Common myeloid progenitor, CD34-positive (primary cell): ENCODE measurements around the gene CACYBP. TPM values are rescaled to one million over a fixed set of nuclear protein-coding genes. Genes with fewer than 3 reads are reported as not detected.

Experiments used
- CTCF ChIA-PET: fragments of 350-600 bp; sonication (Branson Sonifier 250); formaldehyde crosslinking; loops from one replicate; lab custom pipeline; 2021; ENCODE audit warnings: antibody characterized with exemption; lab: Charles Lee
- POLR2A ChIA-PET: fragments of 350-600 bp; sonication (Branson Sonifier 250); formaldehyde crosslinking; loops from one replicate; lab custom pipeline; 2021; ENCODE audit warnings: antibody characterized with exemption; lab: Charles Lee
- DNase-seq, 3 donors: peaks; one replicate each; pipeline versions ENCODE4 v3.0.0 to v3.0.0-alpha.2; 2013
- H3K27ac ChIP-seq, 2 experiments: 1 replicate in 1 of 2; 2 replicates in 1 of 2; pipeline ENCODE4 v1.7.0; 2013; ENCODE audit warnings: inconsistent platforms in 2 of 2, low read length in 2 of 2, mild to moderate bottlenecking in 2 of 2, low read depth in 1 of 2, moderate library complexity in 1 of 2; ENCODE audit not compliant: severe bottlenecking in 2 of 2, insufficient read depth in 1 of 2, poor library complexity in 1 of 2
- H3K27me3 ChIP-seq, 5 experiments: replicated peaks in 2 of 5; 1 replicate in 3 of 5; 2 replicates in 2 of 5; pipeline versions ENCODE4 v1.6.1 to v1.7.0; 2013; ENCODE audit warnings: low read length in 4 of 5, mild to moderate bottlenecking in 2 of 5, moderate library complexity in 2 of 5, inconsistent platforms in 1 of 5; ENCODE audit not compliant: insufficient read depth in 5 of 5, control insufficient read depth in 4 of 5
- H3K36me3 ChIP-seq, 4 experiments: 1 replicate in 2 of 4; 2 replicates in 2 of 4; pipeline versions ENCODE4 v1.6.1 to v1.7.0; 2013; ENCODE audit warnings: low read length in 3 of 4, control low read depth in 1 of 4, mild to moderate bottlenecking in 1 of 4; ENCODE audit not compliant: control insufficient read depth in 4 of 4, insufficient read depth in 4 of 4
- H3K4me1 ChIP-seq, 4 experiments: 1 replicate in 3 of 4; 2 replicates in 1 of 4; pipeline versions ENCODE4 v1.6.1 to v1.7.1; 2013; ENCODE audit warnings: low read length in 3 of 4, mild to moderate bottlenecking in 3 of 4, control low read depth in 1 of 4, inconsistent platforms in 1 of 4, moderate library complexity in 1 of 4; ENCODE audit not compliant: control insufficient read depth in 4 of 4, insufficient read depth in 4 of 4; ENCODE audit errors: control extremely low read depth in 1 of 4
- H3K4me3 ChIP-seq, 7 experiments: 1 replicate in 4 of 7; 2 replicates in 3 of 7; pipeline versions ENCODE4 v1.5.1 to v1.7.0; 2013; ENCODE audit warnings: mild to moderate bottlenecking in 7 of 7, low read length in 6 of 7, moderate library complexity in 6 of 7, inconsistent platforms in 2 of 7, low read depth in 2 of 7, control low read depth in 1 of 7; ENCODE audit not compliant: insufficient read depth in 4 of 7, control insufficient read depth in 1 of 7; ENCODE audit errors: extremely low read depth in 1 of 7
- H3K9me3 ChIP-seq, 5 experiments: 1 replicate in 4 of 5; 2 replicates in 1 of 5; pipeline versions ENCODE4 v1.6.1 to v1.7.1; 2013; ENCODE audit warnings: low read length in 4 of 5, mild to moderate bottlenecking in 2 of 5, inconsistent platforms in 1 of 5, low read depth in 1 of 5, moderate library complexity in 1 of 5; ENCODE audit not compliant: control insufficient read depth in 4 of 5, insufficient read depth in 2 of 5; ENCODE audit errors: control extremely low read depth in 1 of 5
- WGBS: methylation state at CpG from one replicate; pipeline ENCODE4 v1.1.5; 2013; ENCODE audit not compliant: insufficient coverage; 5-methylcytosine and 5-hydroxymethylcytosine counted together
- polyA plus RNA-seq: library from polyadenylated mRNA; unstranded; fragments of 120-200 nt; gene quantifications from one replicate; pipeline ENCODE4 v1.2.1, GENCODE V29; 2013

The CACYBP gene, protein sequence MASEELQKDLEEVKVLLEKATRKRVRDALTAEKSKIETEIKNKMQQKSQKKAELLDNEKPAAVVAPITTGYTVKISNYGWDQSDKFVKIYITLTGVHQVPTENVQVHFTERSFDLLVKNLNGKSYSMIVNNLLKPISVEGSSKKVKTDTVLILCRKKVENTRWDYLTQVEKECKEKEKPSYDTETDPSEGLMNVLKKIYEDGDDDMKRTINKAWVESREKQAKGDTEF
- 89.8 TPM for polyA plus RNA-seq

DNA sequence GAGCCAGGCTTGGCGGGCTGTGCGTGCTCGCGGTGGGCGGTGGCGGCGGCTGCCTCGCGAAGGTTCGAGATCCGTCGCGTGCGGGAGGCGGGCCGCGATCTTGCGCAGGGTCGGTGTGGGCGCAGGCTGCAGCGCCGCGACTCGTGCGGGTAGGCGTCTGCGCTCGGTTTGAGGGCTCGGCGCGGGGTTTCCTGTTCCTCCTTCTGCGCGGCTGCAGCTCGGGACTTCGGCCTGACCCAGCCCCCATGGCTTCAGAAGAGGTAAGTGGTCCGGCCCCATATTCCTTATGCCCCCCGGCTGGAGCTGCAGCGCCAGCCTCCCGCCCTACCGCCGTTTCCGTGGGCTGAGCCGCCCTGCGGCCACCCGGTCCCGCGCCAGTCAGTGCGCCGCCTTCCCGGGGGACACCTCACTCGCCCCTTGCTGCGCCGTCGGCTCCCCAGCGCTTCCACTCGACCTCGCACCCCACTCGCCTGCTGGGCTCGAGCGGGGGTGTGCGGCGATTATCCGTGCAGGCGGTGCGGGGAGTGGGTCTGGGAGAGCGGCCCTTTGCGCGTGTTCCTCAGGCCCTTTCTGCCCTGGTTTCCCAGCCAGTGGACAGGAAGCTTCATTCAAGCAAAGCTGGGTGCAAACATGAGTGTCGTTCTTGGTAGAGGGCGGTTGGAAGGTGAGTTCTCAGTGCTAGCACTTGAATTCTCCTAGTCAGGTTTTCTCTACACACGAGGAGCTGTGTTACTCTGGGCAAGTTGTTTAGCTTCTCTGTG lies at the start of gene CACYBP:
Gene CACYBP (plus strand): TSS at position 12 of the 761 bp plus-strand sequence. CDS start 234 bp downstream, at position 246.
- ChIA-PET POLR2A (interaction anchor here (0.5 to 1.8 kb wide), 5 partner anchors 10 to 988 kb away, joined by 3 to 10 read pairs (median 5); partner anchors contain the start of gene MRPS14), CTCF (interaction anchor here (0.7 to 6.5 kb wide), 10 partner anchors 11 to 231 kb away, joined by 3 to 52 read pairs (median 3); partner anchors contain the start of gene MRPS14)
- H3K36me3 ChIP-seq: peaks cover 0 to 5% (median 2%) of the 10 kb centered on the region in 4 experiments
- peak in 1 of 3 donors; percentile 42 for DNase-seq
- H3K4me1 ChIP-seq: peaks cover 17 to 44% (median 23%) of the 10 kb centered on the region in 4 experiments
- H3K27ac ChIP-seq: peak within 1 kb of the TSS; percentile 100
- peak within 1 kb of the TSS; percentile 87 to 98 (median 94) for H3K4me3 ChIP-seq
- H3K9me3 ChIP-seq: no peaks in the 10 kb centered on the region
- under 1% methylated on average over 66 of the region's 71 CpGs for WGBS
- H3K27me3 ChIP-seq: no peaks in the 10 kb centered on the region

DNA sequence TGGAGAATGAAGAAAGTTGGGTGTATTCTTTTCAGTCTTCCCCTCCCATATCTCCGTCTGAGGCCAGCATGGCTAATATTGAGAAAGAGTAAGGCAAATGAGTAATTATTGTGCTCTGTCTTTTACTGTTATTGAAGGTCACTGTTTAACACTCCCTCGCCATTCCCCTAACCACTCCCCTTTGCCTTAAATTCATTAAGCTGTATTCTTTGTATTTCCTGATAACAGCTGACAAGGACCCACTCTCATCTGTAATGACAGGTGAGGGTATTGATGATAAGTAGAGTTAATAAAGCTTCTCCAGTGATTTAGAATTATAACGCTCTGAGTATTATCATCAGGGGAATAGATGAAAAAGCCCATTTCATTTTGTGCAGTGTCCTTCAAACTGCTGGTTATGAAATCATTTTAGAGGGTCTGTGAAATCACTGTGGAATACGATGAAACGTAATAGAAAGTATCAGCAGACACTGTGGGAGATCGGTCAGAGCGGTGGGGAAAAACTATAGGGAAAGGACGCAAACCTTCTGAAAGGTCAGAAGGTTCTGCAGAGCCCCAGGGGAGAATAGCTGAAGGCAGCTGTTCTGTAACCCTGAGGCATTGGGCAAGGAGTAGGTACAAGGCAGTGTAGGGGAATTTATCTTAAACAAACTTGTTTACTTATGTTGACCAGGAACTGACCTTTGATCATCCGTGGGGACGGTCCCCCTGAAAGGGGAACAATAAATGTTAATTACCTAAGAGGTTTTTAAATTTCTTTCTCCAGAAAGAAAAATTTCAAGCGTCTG lies 46.3 kb upstream of the CACYBP start:
- ChIA-PET POLR2A (interaction anchor here (0.6 kb wide), 1 partner anchor 49 kb away, joined by 3 read pairs; no protein-coding TSS in a partner anchor), CTCF (interaction anchor here (1.1 to 1.3 kb wide), 2 partner anchors 30 to 33 kb away, joined by 3 read pairs; no protein-coding TSS in a partner anchor)
- H3K9me3 ChIP-seq: no peaks in the 10 kb centered on the region
- no peaks in the 10 kb centered on the region for H3K36me3 ChIP-seq
- peaks cover 2 to 11% (median 10%) of the 10 kb centered on the region in 4 experiments for H3K4me1 ChIP-seq
- H3K27ac ChIP-seq: no peak overlapping the region
- 100% methylated on average over 6 of the region's 11 CpGs for WGBS
- no peak overlapping the region for H3K4me3 ChIP-seq
- DNase-seq: no peak
- H3K27me3 ChIP-seq: no peaks in the 10 kb centered on the region

DNA sequence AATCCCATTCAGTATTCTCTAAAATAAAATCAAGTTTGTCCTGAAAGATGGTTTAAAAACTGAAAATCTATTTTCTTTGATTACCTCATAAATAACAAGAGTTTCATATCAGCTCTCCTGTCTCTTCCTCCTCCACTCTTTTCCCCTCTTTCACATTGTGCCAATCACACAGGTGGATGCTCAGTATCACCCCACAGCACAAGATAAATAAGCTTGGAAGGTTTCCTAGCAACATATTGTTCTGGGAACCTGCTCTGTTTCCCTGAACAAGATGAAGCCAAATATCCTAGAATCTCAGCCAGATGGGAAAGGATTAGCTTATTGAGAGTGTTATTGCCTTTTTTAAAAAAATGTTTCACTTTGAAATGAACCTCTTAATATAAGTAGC lies 45.7 kb upstream of the CACYBP start:
- ChIA-PET POLR2A (interaction anchor here (0.6 kb wide), 1 partner anchor 50 kb away, joined by 3 read pairs; no protein-coding TSS in a partner anchor), CTCF (interaction anchor here (1.3 kb wide), 1 partner anchor 32 kb away, joined by 3 read pairs; no protein-coding TSS in a partner anchor)
- DNase-seq: no peak

DNA sequence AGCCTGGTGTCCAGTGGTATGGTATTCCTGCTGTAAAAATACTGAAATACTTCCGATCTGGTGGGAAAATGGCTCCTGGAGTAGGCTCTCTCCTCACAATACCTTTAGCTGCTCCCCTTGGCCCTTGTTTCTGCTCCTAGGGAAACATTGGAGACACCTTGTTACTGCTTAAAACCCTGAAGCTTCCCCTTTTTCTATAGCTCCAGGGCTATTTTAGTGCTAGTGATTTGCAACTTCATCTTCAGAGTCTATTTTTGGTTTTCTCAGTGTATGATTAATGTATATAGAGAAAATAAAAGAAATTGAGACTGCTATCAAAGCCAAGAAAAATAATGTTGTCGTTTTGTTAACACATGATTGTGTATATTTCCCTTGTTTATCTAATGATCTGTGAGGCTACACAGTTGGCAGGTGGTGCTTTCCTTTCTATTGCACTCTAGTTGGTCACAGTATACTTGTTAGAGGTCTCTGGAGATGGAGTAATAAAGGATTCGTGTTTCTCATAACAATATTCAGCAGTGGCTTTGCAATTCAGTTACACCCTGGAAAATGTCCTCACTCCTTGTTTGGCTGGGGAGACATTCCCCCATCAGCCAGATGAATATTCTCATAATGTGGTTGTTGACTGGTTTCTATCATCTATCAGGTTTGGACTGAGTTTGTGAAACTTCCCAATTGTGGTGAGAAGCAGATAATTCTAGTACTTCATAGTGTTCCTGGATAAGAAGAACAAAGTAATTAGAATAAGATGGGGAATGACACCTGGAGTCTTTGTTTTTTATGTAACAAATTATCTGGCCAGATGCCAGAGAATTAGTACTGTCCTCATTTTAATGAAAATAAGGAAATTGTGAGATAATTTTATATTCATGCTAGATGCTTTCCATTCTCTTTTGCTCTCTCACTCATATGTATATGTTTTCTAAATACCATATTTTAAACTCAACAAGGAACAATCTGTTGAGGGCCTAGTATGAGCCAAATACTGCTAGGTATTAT lies 44.8 kb upstream of the CACYBP start:
- Histone ChIP-seq H3K27me3 (no peaks in the 10 kb centered on the region), H3K4me1 (peaks cover 2 to 11% (median 10%) of the 10 kb centered on the region in 4 experiments), H3K27ac (peak overlapping the region in 1 of 2 experiments; percentile 59), H3K36me3 (no peaks in the 10 kb centered on the region), H3K9me3 (no peaks in the 10 kb centered on the region), H3K4me3 (no peak overlapping the region)
- ChIA-PET CTCF (no interaction called here), POLR2A (no interaction called here)
- peak in 2 of 3 donors; percentile 52 to 56 for DNase-seq
- 0% methylated on average over 1 of the region's 3 CpGs for WGBS

More for the DNA sequence above, 45.7 kb upstream of the CACYBP start:
- Histone ChIP-seq H3K36me3 (no peaks in the 10 kb centered on the region), H3K27ac (peak overlapping the region in 1 of 2 experiments; percentile 59), H3K27me3 (no peaks in the 10 kb centered on the region), H3K4me1 (peaks cover 2 to 11% (median 10%) of the 10 kb centered on the region in 4 experiments), H3K4me3 (no peak overlapping the region), H3K9me3 (no peaks in the 10 kb centered on the region)

DNA sequence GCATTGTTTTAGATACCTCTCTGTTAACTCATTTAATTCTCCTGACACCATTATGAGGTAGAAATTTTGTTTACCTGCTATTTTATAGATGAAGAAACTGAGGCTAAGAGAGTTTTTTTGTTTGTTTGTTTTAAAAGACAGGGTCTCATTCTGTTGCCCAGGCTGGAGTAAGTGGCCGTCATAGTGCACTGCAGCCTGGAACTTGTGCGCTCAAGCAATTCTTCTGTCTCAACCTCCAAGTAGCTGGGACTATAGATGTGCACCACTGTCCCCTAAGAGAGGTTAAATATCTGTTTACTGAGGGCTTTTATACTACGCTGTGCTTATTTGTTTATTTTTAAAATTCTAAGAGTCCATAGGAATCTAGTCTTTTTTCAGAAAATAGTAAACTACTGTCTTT lies 43.7 kb upstream of the CACYBP start:
- no peak for DNase-seq
- Histone ChIP-seq H3K27me3 (no peaks in the 10 kb centered on the region), H3K27ac (no peak overlapping the region), H3K4me3 (no peak overlapping the region), H3K4me1 (peaks cover 2 to 11% (median 10%) of the 10 kb centered on the region in 4 experiments), H3K36me3 (no peaks in the 10 kb centered on the region), H3K9me3 (no peaks in the 10 kb centered on the region)
- WGBS: no CpG with 5 or more reads among the region's 3 CpGs
- ChIA-PET CTCF (no interaction called here), POLR2A (no interaction called here)

DNA sequence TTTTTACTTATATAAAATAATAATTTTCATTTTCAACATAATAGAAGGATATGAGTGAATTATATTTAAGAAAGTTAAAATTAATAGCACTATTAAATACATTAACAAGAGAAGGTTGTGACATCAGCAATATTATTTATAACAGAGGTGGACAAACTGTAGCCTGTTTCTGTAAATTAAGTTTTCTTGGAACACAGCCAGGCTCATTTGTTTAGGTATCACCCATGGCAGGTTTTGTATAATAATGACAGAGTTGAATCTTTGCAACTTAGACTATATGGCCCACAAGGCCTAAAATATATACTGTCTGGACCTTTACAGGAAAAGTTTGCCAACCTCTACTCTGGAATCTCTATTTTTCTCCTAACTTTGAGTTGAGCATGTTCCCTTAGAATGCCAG lies 42.8 kb upstream of the CACYBP start:
- H3K4me1 ChIP-seq: peaks cover 2 to 11% (median 10%) of the 10 kb centered on the region in 4 experiments
- ChIA-PET POLR2A (no interaction called here), CTCF (interaction anchor here (1.6 kb wide), 1 partner anchor 9 kb away, joined by 4 read pairs; no protein-coding TSS in a partner anchor)

More for the DNA sequence above, 42.8 kb upstream of the CACYBP start:
- Histone ChIP-seq H3K4me3 (no peak overlapping the region), H3K27ac (no peak overlapping the region), H3K27me3 (no peaks in the 10 kb centered on the region), H3K36me3 (no peaks in the 10 kb centered on the region), H3K9me3 (no peaks in the 10 kb centered on the region)
- DNase-seq: no peak
